GM12892 (cell line): Measurements from ENCODE around the gene CHTF18.

Experiments used
- DNase-seq: peaks from one replicate; pipeline ENCODE4 v3.0.0; 2011; ENCODE audit not compliant: insufficient read length
- FAIRE-seq: peaks from 2 replicates; lab custom pipeline; 2011; peaks lifted over from hg19 to GRCh38; lab: Jason Lieb, UNC
- POLR2A ChIP-seq: IDR thresholded peaks from 2 replicates; pipeline ENCODE4 v1.6.1; 2011; ENCODE audit warnings: low read depth, low read length, control low read depth
- POLR2AphosphoS5 ChIP-seq: IDR thresholded peaks from 2 replicates; pipeline ENCODE4 v1.6.1; 2011; ENCODE audit warnings: low read depth, low read length, control low read depth
- TAF1 ChIP-seq: IDR thresholded peaks from 2 replicates; pipeline ENCODE4 v1.6.1; 2011; ENCODE audit warnings: low read depth, mild to moderate bottlenecking, control low read depth, low read length, borderline replicate concordance

CHTF18 gene

GRCh38 chr16:842711-843560, 54.5 kb downstream of the CHTF18 start:
- DNase-seq (no peak), FAIRE-seq (no peak)
- TF ChIP-seq TAF1 (no peak), POLR2AphosphoS5 (no peak), POLR2A (no peak)

- FAIRE-seq (no peak), DNase-seq (no peak)
- no peak for TF ChIP-seq POLR2AphosphoS5
- TF ChIP-seq TAF1: no peak
- no peak for TF ChIP-seq POLR2A
These were observed 55.4 kb downstream of the CHTF18 start for GRCh38 chr16:843771-844170.

- FAIRE-seq: no peak
- TF ChIP-seq POLR2A: no peak
- no peak for TF ChIP-seq TAF1
- no peak for TF ChIP-seq POLR2AphosphoS5
- no peak for DNase-seq
These were observed 56.4 kb downstream of the CHTF18 start for GRCh38 chr16:844638-845350.

GRCh38 chr16:845351-845745, 56.9 kb downstream of the CHTF18 start:
- FAIRE-seq: no peak
- TF ChIP-seq POLR2AphosphoS5: no peak
- no peak for TF ChIP-seq POLR2A
- no peak for TF ChIP-seq TAF1

GRCh38 chr16:847151-847550, 58.7 kb downstream of the CHTF18 start:
- TF ChIP-seq TAF1: no peak
- no peak for TF ChIP-seq POLR2A
- TF ChIP-seq POLR2AphosphoS5: no peak
- DNase-seq (no peak), FAIRE-seq (peak; percentile 21)

More at GRCh38 chr16:845351-845745, 56.9 kb downstream of the CHTF18 start:
- DNase-seq: no peak
